OCI-LY3 (cell line): Measurements from ENCODE around the gene MLLT10.

Experiments used
- CTCF ChIP-seq: fragments of 200-600, 300-600 bp; sonication (generic); IDR thresholded peaks from 2 replicates; pipeline ENCODE4 v1.5.1; 2014; ENCODE audit warnings: antibody characterized with exemption, low read length, low read depth
- EZH2phosphoT487 ChIP-seq: fragments of 200-600 bp; shearing (Covaris generic); IDR thresholded peaks from 2 replicates; pipeline ENCODE4 v1.6.1; 2018; ENCODE audit warnings: antibody characterized with exemption, mixed run types, low read depth

- TF ChIP-seq CTCF, result no peak
- TF ChIP-seq EZH2phosphoT487, result no peak
Measured at GRCh38 chr10:21740989-21741388, 207.0 kb downstream of the MLLT10 start.
